Calu3 (cell line): ENCODE results near the gene SLC8A1. TPM values are rescaled to one million over a fixed set of nuclear protein-coding genes. Genes with fewer than 3 reads are reported as not detected.

Source experiments
- BruUV-seq: library from RNA; stranded (reverse); fragments of 400-500 nt; replicated peaks from 2 replicates; lab custom pipeline; 2021; lab: Mats Ljungman, UMichigan
- CTCF ChIA-PET: fragments of 300-600 bp; sonication (Branson Sonifier 250); formaldehyde crosslinking; loops from one replicate; lab custom pipeline; 2022; ENCODE audit warnings: antibody characterized with exemption; lab: Charles Lee
- DNase-seq: peaks from one replicate; pipeline ENCODE4 v3.0.0; 2022
- H3K27ac Mint-ChIP-seq: one replicate; pipeline ENCODE4 v1.8.0; 2022; ENCODE audit warnings: mixed read lengths; ENCODE audit not compliant: unreplicated experiment
- H3K27me3 Mint-ChIP-seq: one replicate; pipeline ENCODE4 v1.8.0; 2022; ENCODE audit warnings: mixed read lengths; ENCODE audit not compliant: unreplicated experiment
- H3K36me3 Mint-ChIP-seq: one replicate; pipeline ENCODE4 v1.8.0; 2022; ENCODE audit warnings: mild to moderate bottlenecking, moderate library complexity, mixed read lengths; ENCODE audit not compliant: insufficient read depth, unreplicated experiment
- H3K4me1 Mint-ChIP-seq: one replicate; pipeline ENCODE4 v1.8.0; 2022; ENCODE audit warnings: mild to moderate bottlenecking, low read depth, mixed read lengths; ENCODE audit not compliant: unreplicated experiment
- H3K4me3 Mint-ChIP-seq: one replicate; pipeline ENCODE4 v1.8.0; 2022; ENCODE audit warnings: mild to moderate bottlenecking, low read depth, moderate library complexity, mixed read lengths; ENCODE audit not compliant: unreplicated experiment
- H3K9me3 Mint-ChIP-seq: one replicate; pipeline ENCODE4 v1.8.0; 2022; ENCODE audit warnings: low read depth, mixed read lengths; ENCODE audit not compliant: unreplicated experiment
- CTCF ChIP-seq: fragments of 200-600 bp; IDR thresholded peaks from one replicate; pipeline ENCODE4 v1.8.0; 2022; ENCODE audit warnings: antibody characterized with exemption; ENCODE audit not compliant: unreplicated experiment
- intact Hi-C: fragments of 100-400 bp; cut with micrococcal nuclease; formaldehyde crosslinking; loops from one replicate; pipeline ENCODE4 v1.10.0; 2022; ENCODE audit not compliant: unreplicated experiment
- total RNA-seq: library from RNA; stranded (reverse); gene quantifications from 2 replicates; pipeline ENCODE4 v1.2.3, GENCODE V29; 2022

The SLC8A1 gene
- total RNA-seq, 1 experiment from 2014 or later: 0.05 TPM

- H3K9me3 Mint-ChIP-seq: no peaks in the 10 kb centered on the region
- H3K4me1 Mint-ChIP-seq: no peaks in the 10 kb centered on the region
- no peaks in the 10 kb centered on the region for H3K36me3 Mint-ChIP-seq
- H3K4me3 Mint-ChIP-seq: no peak overlapping the region
- intact Hi-C loops: no loop called here
- TF ChIP-seq CTCF: no peak
- BruUV-seq: no TSS peak
- H3K27me3 Mint-ChIP-seq: no peaks in the 10 kb centered on the region
- CTCF ChIA-PET: no interaction called here
- H3K27ac Mint-ChIP-seq: no peak overlapping the region
- no peak for DNase-seq
Measured at GRCh38 chr2:40158781-40159180, 293.1 kb downstream of the SLC8A1 start.

- H3K27ac Mint-ChIP-seq: no peak overlapping the region
Measured at GRCh38 chr2:40155728-40156127, 296.2 kb downstream of the SLC8A1 start.

GRCh38 chr2:40150266-40150665 is 301.6 kb downstream of the SLC8A1 start:
- no peak overlapping the region for H3K4me3 Mint-ChIP-seq
- H3K36me3 Mint-ChIP-seq: no peaks in the 10 kb centered on the region
- no peaks in the 10 kb centered on the region for H3K9me3 Mint-ChIP-seq
- H3K27ac Mint-ChIP-seq: no peak overlapping the region
- TF ChIP-seq CTCF: no peak
- peaks cover 8% of the 10 kb centered on the region for H3K27me3 Mint-ChIP-seq
- DNase-seq: no peak
- intact Hi-C loops: no loop called here
- no peaks in the 10 kb centered on the region for H3K4me1 Mint-ChIP-seq
- no TSS peak for BruUV-seq
- CTCF ChIA-PET: interaction anchor here (0.7 kb wide), 1 partner anchor 476 kb away, joined by 5 read pairs; no protein-coding TSS in a partner anchor

More at GRCh38 chr2:40155728-40156127, 296.2 kb downstream of the SLC8A1 start:
- no peaks in the 10 kb centered on the region for H3K36me3 Mint-ChIP-seq
- BruUV-seq: no TSS peak
- no peak for TF ChIP-seq CTCF
- H3K27me3 Mint-ChIP-seq: no peaks in the 10 kb centered on the region
- H3K4me1 Mint-ChIP-seq: no peaks in the 10 kb centered on the region
- no peak overlapping the region for H3K4me3 Mint-ChIP-seq
- no peaks in the 10 kb centered on the region for H3K9me3 Mint-ChIP-seq
- no peak for DNase-seq
- CTCF ChIA-PET: interaction anchor here (0.7 kb wide), 1 partner anchor 362 kb away, joined by 3 read pairs; no protein-coding TSS in a partner anchor
- intact Hi-C loops: no loop called here

GRCh38 chr2:40148334-40148733 is 303.6 kb downstream of the SLC8A1 start:
- peaks cover 8% of the 10 kb centered on the region for H3K27me3 Mint-ChIP-seq
- DNase-seq: no peak
- no peak overlapping the region for H3K27ac Mint-ChIP-seq
- BruUV-seq: no TSS peak
- no peaks in the 10 kb centered on the region for H3K4me1 Mint-ChIP-seq
- intact Hi-C loops: no loop called here
- CTCF ChIA-PET: no interaction called here
- H3K4me3 Mint-ChIP-seq: no peak overlapping the region
- no peaks in the 10 kb centered on the region for H3K9me3 Mint-ChIP-seq
- H3K36me3 Mint-ChIP-seq: no peaks in the 10 kb centered on the region
- TF ChIP-seq CTCF: no peak
